HG03097 (cell line): Measurements from ENCODE around the gene MYH14.

Experiments
- ATAC-seq: cut with Tn5 transposase; IDR thresholded peaks from one replicate; pipeline ENCODE4 v1.9.1; 2021; ENCODE audit not compliant: unreplicated experiment, low FRiP score

Gene MYH14

DNA sequence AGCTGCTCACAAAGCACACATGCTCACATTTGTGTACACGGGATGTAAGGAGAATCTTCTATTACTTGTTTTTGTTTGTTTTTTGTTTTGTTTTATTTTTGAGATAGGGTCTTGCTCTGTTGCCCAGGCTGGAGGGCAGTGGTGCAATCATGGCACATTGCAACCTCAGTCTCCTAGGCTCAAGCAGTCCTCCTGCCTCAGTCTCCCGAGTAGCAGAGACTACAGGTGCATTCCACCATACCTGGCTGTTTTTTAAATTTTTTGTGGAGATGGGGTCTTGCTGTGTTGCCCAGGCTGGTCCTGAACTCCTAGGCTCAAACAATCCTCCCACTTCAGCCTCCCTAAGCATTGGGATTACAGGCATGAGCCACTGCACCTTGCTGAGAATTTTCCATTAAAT is 83.9 kb downstream of the MYH14 start:
- no peak for ATAC-seq

DNA sequence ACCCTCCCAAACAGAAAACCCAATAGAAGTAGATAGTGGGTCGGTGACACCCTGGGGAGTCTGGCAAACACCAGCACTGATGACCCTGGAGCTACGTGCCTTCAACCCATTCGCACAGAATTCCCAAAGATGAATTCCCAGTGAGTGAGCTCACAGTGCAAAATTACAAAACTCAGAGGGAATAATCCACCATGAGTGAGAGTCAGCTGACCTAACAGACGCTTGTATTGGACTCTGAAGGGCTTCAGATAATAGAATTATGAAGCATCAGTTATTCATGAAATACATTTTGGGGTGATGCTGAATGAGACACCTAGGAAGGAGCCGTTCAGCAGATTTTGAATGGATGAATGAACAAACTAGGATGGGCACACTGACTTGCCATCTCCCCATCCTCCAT is 85.5 kb downstream of the MYH14 start:
- no peak for ATAC-seq

DNA sequence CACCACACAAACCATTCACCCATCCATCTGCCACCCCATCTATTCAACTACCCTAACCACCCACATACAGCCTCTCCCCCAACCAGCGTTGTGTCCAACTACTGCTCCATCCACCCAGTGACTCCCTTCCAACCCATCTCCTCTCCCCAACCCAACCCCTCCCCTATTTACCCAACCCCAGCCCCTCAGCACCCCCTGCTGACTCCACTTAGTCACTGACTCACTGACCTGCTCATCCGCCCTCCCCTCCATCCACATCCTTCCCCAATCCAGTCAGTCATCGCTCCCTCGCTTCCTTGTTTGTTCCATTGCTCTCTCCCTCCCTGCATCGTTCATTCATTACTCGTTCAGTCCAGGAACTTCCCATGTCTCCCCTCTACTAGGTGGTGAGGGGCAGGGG is 86.6 kb downstream of the MYH14 start:
- ATAC-seq, result no peak

DNA sequence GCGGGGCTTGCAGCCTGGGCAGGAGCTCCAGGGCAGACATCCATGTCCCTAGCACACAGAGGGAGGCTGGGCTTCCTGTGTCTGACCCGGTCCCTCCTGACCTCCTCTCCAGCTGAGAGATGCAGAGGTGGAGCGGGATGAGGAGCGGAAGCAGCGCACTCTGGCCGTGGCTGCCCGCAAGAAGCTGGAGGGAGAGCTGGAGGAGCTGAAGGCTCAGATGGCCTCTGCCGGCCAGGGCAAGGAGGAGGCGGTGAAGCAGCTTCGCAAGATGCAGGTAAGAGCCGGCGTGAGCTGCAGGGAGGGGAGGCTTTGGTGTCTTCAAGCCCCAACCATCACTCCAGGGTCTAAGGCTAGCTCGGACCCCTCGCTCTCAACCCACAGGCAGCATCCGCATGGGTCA is 87.4 kb downstream of the MYH14 start:
- no peak for ATAC-seq

DNA sequence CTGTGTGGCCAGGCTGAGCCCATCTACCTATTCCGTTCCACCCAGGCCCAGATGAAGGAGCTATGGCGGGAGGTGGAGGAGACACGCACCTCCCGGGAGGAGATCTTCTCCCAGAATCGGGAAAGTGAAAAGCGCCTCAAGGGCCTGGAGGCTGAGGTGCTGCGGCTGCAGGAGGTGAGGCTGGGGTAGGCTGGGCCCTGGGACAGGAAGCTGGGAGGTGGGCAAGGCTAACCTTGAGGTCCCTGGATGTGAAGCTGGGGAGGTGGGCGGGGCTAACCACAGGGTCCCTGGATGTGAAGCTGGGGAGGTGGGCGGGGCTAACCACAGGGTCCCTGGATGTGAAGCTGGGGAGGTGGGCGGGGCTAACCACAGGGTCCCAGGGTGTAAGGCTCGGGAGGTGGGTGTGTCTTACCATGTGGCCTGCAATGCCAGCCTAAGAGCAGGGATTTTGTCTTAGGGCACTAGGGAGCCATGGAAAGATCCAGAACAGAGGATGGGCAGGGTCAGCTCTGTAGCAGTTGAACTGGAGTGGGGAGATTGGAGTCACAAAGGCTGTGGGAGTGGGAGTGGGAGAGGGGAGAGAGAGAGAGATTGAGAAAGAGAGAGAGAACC is 88.9 kb downstream of the MYH14 start:
- no peak for ATAC-seq

DNA sequence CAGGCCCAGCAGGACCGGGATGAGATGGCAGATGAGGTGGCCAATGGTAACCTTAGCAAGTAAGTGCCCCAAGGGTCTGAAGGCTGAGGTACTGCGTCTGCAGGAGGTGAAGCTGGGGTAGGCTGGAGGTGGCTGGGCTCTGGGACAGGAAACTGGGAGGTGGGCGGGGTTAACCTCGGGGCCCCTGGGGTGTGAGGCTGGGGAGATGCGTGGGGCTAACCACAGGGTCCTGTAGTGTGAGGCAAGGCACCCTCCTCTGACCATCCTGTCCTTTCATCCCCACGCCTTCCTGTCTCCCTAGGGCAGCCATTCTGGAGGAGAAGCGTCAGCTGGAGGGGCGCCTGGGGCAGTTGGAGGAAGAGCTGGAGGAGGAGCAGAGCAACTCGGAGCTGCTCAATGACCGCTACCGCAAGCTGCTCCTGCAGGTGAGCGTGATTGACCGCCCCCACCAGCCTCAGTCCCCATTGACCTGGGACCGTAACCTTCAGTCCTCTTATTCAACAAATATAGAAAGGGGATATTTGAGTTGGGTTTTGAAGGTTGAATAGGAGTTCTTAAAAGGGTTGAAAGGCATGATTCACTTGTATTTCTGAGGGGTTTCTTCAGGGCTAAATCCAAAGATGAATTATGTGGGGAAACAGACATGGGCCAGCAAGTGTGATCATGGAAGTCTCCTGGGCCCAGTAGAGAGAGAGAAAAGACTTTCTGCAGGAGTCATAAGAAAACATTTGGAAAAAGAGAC is 90.0 kb downstream of the MYH14 start:
- no peak for ATAC-seq

DNA sequence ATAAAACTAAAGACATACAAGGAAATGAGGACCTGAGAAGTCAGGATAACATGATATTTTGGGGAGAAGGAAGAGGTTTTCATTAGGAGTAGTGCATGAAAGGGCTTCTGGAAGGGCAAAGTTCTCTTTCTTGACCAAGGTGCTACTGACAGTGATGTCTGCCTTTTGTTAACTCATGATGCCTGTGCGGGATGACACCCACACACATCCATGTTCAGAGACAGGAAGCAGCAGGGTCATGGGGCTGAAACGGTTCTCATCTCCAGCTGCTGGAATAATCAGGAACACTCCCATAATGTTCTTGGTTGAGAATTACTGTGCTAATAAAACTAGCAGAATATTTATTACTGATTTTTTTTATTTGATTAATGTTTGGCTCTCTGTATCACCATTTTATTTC is 96.6 kb downstream of the MYH14 start:
- ATAC-seq, result no peak

DNA sequence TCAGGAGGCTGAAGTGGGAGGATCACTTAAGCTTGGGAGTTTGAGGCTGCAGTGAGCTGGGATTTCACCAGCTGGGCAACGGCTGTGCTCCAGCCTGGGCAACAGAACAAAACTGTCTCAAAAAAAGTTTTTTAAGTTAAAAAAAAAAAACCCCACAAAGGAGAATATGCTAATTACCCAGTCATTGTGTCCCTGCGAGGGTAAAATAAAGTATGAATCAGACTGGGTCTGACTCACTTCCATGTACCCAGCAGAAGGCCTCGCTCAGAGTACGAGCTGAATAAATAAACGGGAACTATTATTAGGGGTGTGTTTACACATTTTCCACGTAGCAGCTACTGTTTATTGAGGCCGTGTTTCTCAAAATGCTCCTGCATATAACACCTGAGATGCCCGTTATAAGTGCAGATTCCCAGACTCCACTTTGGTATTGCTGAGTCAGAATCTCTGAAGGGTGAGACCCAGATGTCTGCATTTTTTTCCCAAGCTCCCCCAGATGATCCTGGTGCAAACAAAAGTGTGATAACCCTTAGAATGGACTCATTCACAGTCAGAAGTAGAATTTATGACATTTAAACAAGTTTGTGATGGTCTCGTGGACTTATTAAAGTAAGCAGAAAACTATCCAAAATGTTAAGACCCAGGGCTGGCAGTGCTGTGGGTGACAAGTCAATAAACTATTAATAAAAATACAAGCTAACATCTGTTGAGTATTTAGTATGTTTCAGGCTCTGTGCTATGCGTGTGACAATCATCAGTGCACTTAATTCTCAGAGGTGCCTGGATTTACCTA is 97.6 kb downstream of the MYH14 start:
- ATAC-seq, result no peak

DNA sequence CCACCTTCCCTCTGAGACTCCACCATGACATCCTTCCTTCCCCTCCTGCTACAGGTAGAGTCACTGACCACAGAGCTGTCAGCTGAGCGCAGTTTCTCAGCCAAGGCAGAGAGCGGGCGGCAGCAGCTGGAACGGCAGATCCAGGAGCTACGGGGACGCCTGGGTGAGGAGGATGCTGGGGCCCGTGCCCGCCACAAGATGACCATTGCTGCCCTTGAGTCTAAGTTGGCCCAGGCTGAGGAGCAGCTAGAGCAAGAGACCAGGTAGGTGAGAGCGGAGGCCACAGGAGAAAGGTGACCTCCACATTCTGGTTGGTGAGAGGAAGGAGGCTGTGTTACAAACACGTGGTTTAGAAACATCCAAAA is 98.2 kb downstream of the MYH14 start:
- ATAC-seq, result no peak

DNA sequence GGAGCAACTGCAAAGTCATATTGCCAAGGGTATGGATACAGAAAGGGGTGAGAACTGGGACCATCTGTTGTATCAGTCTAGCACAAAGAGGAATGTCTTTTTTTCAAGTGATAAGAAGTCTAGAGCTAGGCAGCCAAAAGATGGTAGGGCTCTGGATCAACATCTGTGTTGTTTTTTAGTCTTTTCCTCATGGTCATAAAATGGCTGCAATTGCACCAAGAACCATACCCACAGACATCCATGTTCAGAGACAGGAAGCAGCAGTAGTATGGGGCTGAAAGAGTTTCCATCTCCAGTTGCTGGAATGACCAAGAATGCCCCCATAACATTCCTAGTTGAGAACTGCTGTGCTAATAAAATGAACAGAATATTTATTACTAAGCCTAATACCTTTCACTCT is 100.1 kb downstream of the MYH14 start:
- no peak for ATAC-seq

DNA sequence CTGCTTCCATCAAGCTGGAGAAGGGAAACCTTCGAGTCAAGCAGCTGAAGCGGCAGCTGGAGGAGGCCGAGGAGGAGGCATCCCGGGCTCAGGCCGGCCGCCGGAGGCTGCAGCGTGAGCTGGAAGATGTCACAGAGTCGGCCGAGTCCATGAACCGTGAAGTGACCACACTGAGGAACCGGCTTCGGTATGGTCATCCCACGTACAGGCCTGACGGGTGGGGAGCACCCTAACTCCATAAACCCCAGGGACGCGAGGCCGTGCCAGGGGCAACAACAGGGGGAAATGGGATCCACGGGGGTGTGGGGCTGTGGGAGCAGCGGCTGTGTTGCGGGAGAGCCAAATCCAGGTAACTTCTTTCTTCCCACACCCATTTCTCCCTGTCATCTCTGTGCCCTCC is 105.6 kb downstream of the MYH14 start:
- no peak for ATAC-seq

DNA sequence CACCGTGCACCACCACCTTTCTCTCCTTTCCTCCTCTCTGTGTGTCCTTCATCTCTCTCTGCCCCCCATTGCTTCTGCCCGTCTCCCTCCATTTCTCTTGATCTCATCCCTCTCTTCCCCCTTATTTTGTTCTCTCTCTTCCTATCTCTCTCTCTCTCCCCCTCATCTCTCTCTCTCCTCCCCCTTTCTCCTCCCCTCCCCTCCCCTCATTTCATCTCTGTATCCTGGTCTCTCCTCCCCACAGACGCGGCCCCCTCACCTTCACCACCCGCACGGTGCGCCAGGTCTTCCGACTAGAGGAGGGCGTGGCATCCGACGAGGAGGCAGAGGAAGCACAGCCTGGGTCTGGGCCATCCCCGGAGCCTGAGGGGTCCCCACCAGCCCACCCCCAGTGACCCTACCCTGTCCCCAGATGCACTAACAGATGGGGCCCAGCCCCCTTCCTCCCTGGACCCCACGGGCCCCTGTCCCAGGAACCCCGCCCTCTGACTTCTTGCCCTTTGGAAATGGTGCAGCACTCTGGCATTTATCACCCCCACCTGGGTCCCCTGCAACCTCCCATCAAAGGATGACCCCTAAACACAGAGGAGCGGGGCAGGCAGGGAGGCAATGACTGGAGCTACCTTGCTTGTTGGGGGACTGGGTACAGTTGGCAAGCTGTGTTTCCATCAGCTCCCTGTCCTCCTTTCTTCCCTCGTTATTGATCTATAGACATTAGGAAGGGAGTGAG is 106.1 kb downstream of the MYH14 start:
- no peak for ATAC-seq

DNA sequence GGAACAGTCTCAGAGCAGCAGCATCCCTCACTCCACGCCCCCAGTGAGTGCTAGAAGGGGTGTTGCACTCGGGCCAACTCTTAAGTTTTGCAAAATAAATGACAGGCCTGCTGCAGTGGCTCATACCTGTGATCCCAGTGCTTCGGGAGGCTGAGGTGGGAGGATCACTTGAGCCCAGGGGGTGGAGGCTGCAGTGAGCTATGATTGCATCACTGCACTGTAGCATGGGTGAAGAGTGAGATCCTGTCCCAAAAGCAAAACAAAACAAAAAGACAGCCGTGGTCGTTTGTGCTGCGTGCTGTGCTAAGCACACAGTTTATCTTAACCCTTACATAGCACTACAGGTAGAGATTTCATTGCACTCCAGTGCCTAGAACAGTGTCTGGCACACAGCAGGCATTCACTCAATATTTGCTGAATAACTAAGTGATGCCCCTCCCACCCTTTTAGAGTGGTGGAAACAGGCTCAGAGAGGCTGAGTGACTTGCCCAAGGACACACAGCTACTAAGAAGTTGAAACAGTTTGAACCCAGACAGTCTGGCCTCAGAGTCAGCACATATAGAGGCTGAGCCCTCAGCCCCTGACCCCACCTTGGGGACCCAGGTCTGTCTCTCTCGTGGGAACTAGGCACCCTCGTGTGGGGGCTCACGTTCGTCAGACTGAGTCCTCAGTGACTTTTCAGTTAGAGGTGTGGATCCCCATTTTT is 107.5 kb downstream of the MYH14 start:
- ATAC-seq, result no peak

DNA sequence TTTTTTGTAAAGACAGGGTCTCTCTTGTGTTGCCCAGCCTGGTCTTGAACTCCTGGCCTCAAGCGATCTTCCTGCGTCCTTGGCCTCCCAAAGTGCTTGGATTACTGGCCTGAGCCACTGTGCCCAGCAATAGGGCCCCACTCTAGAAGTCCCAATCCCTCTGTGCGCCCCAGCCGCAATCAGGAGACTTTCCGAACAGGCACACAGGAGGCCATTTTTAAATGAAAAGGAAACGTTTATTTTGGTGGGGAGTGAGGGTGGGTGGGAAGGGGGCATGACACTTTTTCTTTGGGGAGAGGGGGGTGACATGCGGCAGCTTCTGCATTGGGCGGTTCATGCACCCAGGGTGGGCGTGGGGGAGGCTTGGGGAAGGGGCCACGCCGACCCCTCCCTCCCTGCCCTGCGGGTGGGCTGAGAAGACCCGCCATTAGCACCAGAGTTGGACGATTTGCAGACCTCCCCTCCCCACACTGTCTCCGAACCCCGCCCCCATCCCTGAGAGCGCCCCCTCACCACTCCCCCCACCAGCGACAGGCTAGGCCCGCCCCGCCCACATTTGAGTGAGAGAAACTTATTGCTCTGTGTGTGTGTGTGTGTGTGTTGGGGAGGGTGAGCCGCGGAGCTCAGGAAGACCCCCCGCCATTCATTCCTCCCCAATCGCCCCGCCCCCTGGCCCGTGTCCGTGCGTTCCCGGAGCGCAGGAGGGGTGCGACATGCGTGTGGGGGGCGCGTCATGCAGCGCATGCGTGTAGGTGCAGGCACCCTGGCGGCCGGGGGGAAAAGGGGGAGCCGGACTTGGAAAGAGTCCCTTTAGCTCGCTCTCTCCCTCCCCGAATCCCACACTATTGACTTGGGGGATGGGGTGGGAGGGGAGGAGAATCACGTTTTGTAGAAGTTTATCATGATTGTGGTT is 108.6 kb downstream of the MYH14 start:
- no peak for ATAC-seq

DNA sequence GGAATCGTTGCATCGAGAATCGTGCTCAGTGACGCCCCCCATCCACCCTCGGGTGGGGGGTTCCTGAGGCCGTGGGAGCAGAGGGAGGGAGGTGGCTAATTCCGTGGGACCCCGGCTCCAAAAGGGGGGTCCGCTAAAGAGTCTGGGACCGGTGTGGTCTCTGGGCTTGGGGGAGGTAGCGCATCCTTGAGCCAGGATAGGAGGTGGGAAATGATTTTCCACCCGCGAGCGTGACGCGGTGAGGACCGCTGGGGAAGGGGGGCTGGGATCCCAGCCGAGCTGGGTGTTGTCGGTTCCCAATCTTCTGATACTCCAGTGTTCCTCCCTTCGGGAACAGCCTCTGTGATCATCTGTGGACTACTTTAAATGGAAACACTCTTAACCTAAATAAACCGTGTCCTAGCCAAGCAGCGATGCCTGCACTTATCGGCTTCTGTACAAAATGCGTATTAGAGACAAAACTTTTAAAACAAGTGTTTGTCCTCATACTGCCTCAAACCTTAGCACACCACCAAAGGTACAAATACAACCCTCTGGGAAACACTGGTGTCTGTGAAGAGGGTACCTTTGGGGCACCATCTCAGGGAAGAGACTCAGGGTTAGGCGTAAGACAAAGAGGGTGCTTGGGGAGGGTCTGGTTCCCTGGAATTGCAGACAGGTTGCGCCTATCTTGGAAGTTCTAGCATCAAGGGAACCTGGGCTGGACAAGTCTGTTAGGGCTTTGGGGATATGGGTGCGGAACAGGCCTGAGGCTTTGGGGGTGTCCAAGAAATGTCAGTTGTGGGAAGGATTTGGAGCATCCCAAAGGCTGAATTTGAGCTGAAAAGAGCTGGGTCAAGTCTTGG is 109.8 kb downstream of the MYH14 start:
- ATAC-seq, result no peak

DNA sequence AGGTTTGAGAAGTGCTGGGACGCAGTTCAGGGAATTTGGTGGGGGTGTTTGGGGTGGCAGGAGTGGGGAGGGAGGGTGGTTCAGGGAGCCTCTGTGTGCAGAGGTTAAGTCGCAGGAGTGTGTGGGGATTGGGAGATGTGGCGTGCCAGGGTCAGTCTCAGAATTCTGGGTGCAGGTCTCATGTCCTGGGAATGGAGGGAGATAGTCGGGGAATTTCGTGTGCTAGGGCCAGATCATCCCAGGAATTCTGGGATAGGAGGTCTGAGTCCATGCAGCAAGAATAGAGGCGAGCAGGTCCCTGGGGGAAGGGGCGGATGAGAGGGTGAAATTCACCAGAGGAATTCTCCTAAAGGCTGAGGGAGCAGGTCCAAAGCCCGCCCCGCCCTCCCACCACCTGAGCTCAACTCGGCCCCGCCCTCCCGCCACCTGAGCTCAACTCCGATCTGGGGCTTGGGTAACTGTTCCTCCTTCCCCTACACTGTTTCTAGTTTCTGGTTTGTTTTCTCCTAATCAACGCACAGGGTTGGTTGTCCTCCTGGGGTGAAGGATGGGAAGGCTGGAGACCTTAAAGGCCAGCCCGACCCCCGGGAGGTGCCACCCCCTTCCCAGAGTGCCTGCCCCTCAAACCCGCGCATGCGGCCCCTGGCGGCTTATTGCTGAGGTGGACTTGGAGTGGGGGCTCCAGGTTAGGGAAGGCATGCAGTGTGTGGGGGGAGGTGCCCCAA is 110.6 kb downstream of the MYH14 start:
- no peak for ATAC-seq

DNA sequence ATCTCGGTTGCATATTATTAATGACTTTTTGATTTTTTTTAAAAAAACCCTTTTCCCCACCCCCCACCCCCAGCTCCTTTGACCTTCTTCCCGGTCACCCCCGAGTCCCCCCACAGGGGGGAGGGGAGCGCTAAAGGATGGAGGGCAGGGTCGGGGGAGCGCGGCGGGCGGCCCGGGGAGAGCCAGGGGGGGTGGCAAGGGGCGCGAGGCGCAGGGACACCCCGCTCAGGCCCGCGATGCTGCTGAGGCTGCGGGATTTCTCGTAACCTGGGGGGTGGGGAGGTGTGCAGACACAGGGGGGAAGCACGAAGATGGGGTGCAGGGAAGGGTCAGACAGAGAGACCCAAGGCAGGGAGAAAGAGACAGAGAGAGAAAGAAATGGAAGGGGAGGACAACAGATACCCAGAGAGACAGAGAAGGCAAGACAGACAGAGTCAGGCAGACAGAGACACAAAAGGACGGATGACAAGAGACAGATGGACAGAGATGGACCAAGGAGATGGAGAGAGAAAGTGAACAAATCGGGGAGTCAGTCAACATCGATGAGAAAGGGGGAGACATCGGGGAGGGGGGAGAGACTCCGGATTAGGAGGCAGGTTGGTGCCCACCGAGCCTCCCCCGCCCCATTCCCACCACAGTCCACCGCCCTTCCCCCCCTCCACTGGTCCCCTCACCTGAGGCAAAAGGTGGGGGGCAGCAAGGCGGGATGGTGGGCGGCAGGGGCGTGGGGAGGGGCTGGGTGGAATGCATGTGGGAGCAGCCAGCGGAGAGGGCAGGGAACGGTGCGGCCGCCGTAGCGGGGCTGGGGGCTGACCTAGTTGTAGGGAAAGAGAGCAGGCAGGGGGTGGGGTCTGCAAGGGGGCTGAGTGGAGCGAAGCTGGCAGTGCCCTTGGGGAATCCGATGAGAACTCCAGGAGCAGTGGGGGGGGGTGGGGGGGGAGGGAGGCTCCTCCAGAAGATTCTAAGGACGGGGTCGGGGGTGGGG is 111.6 kb downstream of the MYH14 start:
- ATAC-seq, result no peak
